MM.1S (cell line): ENCODE data around the gene RERE.
"Not testable (repeated sequence)": the region's sequence is repeated elsewhere in the genome, so short reads cannot be mapped to it uniquely, and the experiment has no call there.

Experiments
- DNase-seq: peaks from one replicate; pipeline ENCODE4 v3.0.0-alpha.2; 2015
- H2AFZ ChIP-seq: fragments of 300-600 bp; sonication (generic); 2 replicates; pipeline ENCODE4 v1.6.0; 2016; ENCODE audit warnings: antibody characterized with exemption, low read length
- H3F3A ChIP-seq: fragments of 300-600 bp; sonication (generic); 2 replicates; pipeline ENCODE4 v1.6.1; 2016; ENCODE audit warnings: mild to moderate bottlenecking, antibody characterized with exemption, low read length, moderate library complexity, mixed read lengths; ENCODE audit not compliant: insufficient read depth
- H3K27ac ChIP-seq: fragments of 300-600 bp; sonication (generic); 2 replicates; pipeline ENCODE4 v1.5.1; 2016; ENCODE audit warnings: mild to moderate bottlenecking, low read length
- H3K27me3 ChIP-seq: fragments of 300-600 bp; sonication (generic); replicated peaks from 2 replicates; pipeline ENCODE4 v1.6.0; 2016; ENCODE audit warnings: low read length; ENCODE audit not compliant: insufficient read depth
- H3K36me3 ChIP-seq: fragments of 300-600 bp; sonication (generic); replicated peaks from 2 replicates; pipeline ENCODE4 v1.6.1; 2016; ENCODE audit warnings: mild to moderate bottlenecking, low read length, mixed read lengths; ENCODE audit not compliant: insufficient read depth
- H3K4me1 ChIP-seq: fragments of 300-600 bp; sonication (generic); 2 replicates; pipeline ENCODE4 v1.6.1; 2016; ENCODE audit warnings: low read length, mixed read lengths
- H3K4me2 ChIP-seq: fragments of 300-600 bp; sonication (generic); 2 replicates; pipeline ENCODE4 v1.6.0; 2016; ENCODE audit warnings: low read depth, low read length
- H3K4me3 ChIP-seq: fragments of 300-600 bp; sonication (generic); 2 replicates; pipeline ENCODE4 v1.5.1; 2016; ENCODE audit warnings: low read length, mixed read lengths
- H3K79me2 ChIP-seq: fragments of 300-600 bp; sonication (generic); 2 replicates; pipeline ENCODE4 v1.6.1; 2016; ENCODE audit warnings: mixed run types, low read length, mixed read lengths
- H3K9ac ChIP-seq: fragments of 300-600 bp; sonication (generic); 2 replicates; pipeline ENCODE4 v1.6.1; 2016; ENCODE audit warnings: low read length, mixed read lengths
- H3K9me2 ChIP-seq: fragments of 300-600 bp; sonication (generic); replicated peaks from 2 replicates; pipeline ENCODE4 v1.6.1; 2016; ENCODE audit warnings: mild to moderate bottlenecking, low read length, mixed read lengths; ENCODE audit not compliant: insufficient read depth
- H3K9me3 ChIP-seq: fragments of 300-600 bp; sonication (generic); replicated peaks from 2 replicates; pipeline ENCODE4 v1.6.1; 2016; ENCODE audit warnings: mild to moderate bottlenecking, low read length, mixed read lengths; ENCODE audit not compliant: insufficient read depth
- H4K20me1 ChIP-seq: fragments of 300-600 bp; sonication (generic); 2 replicates; pipeline ENCODE4 v1.6.1; 2016; ENCODE audit warnings: mild to moderate bottlenecking, low read length, moderate library complexity, mixed read lengths; ENCODE audit not compliant: insufficient read depth
- CTCF ChIP-seq: fragments of 300-600 bp; sonication (generic); IDR thresholded peaks from 2 replicates; pipeline ENCODE4 v1.5.1; 2016; ENCODE audit warnings: antibody characterized with exemption, low read length, mixed read lengths
- EZH2 ChIP-seq: fragments of 300-600 bp; sonication (generic); optimal IDR thresholded peaks from 2 replicates; pipeline ENCODE3; 2017; ENCODE audit warnings: low read depth, mild to moderate bottlenecking, antibody characterized with exemption, low read length, mixed read lengths
- EZH2phosphoT487 ChIP-seq: fragments of 300-600 bp; sonication (generic); IDR thresholded peaks from 2 replicates; pipeline ENCODE4 v1.6.1; 2018; ENCODE audit warnings: antibody characterized with exemption, low read length

The RERE gene

GRCh38 chr1:8789314-8790214 lies 27.9 kb downstream of the RERE start:
- Histone ChIP-seq H2AFZ (no peak overlapping the region), H3K27ac (no peak overlapping the region), H3K4me1 (no peaks in the 10 kb centered on the region), H3K36me3 (no peaks in the 10 kb centered on the region), H3K9me2 (no peaks in the 10 kb centered on the region), H3K4me3 (no peak overlapping the region), H3K9ac (no peak overlapping the region), H4K20me1 (no peaks in the 10 kb centered on the region), H3K9me3 (no peaks in the 10 kb centered on the region), H3F3A (no peaks in the 10 kb centered on the region), H3K4me2 (no peak overlapping the region), H3K27me3 (no peaks in the 10 kb centered on the region), H3K79me2 (no peaks in the 10 kb centered on the region)
- no peak for DNase-seq
- TF ChIP-seq CTCF, result no peak

- Histone ChIP-seq H3K9me3 (no peaks in the 10 kb centered on the region), H3K4me2 (no peak overlapping the region), H2AFZ (no peak overlapping the region), H3K36me3 (no peaks in the 10 kb centered on the region), H3K4me3 (no peak overlapping the region), H4K20me1 (no peaks in the 10 kb centered on the region), H3K27ac (no peak overlapping the region), H3F3A (no peaks in the 10 kb centered on the region), H3K4me1 (no peaks in the 10 kb centered on the region), H3K9ac (no peak overlapping the region), H3K79me2 (no peaks in the 10 kb centered on the region), H3K9me2 (no peaks in the 10 kb centered on the region), H3K27me3 (no peaks in the 10 kb centered on the region)
- TF ChIP-seq CTCF (no peak), EZH2 (no peak), EZH2phosphoT487 (no peak)
- DNase-seq, result no peak
Measured at GRCh38 chr1:8787218-8787617, 30.2 kb downstream of the RERE start.

- not testable (repeated sequence) for H4K20me1 ChIP-seq, H3K9me3 ChIP-seq, H3K9ac ChIP-seq, H3K27me3 ChIP-seq, H2AFZ ChIP-seq, H3K4me3 ChIP-seq, H3K4me2 ChIP-seq, H3K9me2 ChIP-seq, H3K4me1 ChIP-seq, H3K79me2 ChIP-seq, H3K27ac ChIP-seq, H3F3A ChIP-seq, DNase-seq, H3K36me3 ChIP-seq
Measured at GRCh38 chr1:8786204-8786603, 31.2 kb downstream of the RERE start.

- Histone ChIP-seq H2AFZ (no peak overlapping the region), H3K4me2 (no peak overlapping the region), H3K27ac (no peak overlapping the region), H3K27me3 (no peaks in the 10 kb centered on the region), H3K79me2 (no peaks in the 10 kb centered on the region), H3K4me1 (peaks cover 9% of the 10 kb centered on the region), H3K9ac (no peak overlapping the region), H3K4me3 (no peak overlapping the region), H3K9me3 (no peaks in the 10 kb centered on the region), H4K20me1 (no peaks in the 10 kb centered on the region), H3F3A (no peaks in the 10 kb centered on the region), H3K9me2 (no peaks in the 10 kb centered on the region), H3K36me3 (no peaks in the 10 kb centered on the region)
- TF ChIP-seq EZH2 (no peak), CTCF (no peak), EZH2phosphoT487 (no peak)
- DNase-seq, result no peak
Measured at GRCh38 chr1:8782955-8783354, 34.5 kb downstream of the RERE start.
